Stimulated activated CD8-positive, alpha-beta memory T cell treated with anti-CD3 and anti-CD28 coated beads, Interleukin-7, amount 100 ng/mL, for 1 hour (primary cell): ENCODE measurements around the gene WNT9A.
"Not testable (repeated sequence)": the region's sequence is repeated elsewhere in the genome, so short reads cannot be mapped to it uniquely, and the experiment has no call there.

Experiments used
- DNase-seq, 2 donors: peaks; one replicate each; pipeline ENCODE4 v3.0.0-alpha.2; 2020; ENCODE audit warnings: low read depth in 2 of 2

Gene WNT9A

DNA sequence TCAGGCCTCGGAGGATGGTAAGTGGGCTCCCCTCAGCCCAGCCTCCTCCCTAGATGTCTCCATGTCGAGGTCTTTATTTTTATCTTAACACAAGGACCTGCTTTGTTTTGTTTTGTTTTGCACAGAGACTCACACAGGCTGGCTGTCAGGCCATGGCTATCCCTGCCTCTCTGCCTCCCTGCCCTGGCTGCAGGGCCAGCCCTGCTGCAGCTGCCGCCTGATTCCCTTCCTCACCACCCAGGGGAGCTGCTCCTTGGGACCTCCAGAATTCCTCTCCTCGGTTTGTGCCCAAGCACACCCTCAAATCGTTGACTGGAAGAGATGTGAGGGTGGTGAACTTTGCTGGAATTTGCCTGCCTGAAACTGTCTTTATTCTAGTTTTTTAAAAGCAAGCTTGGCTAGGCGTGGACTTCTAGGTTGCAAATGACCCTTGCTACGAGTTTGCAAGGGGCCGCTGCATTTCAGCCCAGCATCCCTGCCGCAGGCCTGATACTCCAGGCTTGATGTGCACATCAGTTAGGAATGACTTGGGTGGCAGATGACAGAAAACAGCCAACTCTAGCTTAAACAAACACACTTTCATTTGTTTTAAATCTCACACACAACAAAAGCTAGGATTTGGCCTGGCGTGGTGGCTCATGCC lies 37.1 kb downstream of the WNT9A start:
- DNase-seq, result no peak

DNA sequence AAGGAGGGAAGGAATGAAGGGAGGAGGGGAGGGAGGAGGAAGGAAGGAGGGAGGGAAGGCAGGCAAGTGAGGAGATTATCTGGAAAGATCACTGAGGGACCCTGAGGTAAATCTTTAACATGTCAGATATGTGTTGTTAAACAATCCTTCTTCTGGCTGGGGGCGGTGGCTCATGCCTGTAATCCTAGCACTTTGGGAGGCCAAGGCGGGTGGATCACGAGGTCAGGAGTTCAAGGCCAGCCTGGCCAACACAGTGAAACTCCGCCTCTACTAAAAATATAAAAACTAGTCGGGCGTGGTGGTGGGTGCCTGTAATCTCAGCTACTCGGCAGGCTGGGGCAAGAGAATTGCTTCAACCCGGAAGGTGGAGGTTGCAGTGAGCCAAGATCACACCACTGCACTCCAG lies 37.8 kb downstream of the WNT9A start:
- not testable (repeated sequence) for DNase-seq

DNA sequence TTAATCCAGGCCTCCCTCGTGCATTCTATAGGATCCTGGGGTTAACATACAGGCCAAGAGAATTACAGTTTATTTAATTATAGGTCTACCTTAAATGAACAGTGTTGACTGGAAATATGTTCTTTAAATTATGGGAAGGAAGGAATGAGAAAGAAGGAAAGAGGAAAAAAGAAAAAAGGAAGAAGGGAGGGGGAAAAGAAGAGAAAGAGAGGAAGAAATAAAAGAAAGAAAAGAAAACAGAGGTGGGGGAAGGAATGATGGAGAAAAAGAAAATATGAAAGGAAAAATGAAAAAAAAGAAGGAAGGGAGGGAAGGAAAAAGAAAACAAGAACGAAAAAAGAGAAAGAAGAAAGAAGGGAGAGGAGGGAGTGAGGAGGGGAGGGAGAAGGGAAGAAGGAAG lies 38.5 kb downstream of the WNT9A start:
- no peak for DNase-seq

DNA sequence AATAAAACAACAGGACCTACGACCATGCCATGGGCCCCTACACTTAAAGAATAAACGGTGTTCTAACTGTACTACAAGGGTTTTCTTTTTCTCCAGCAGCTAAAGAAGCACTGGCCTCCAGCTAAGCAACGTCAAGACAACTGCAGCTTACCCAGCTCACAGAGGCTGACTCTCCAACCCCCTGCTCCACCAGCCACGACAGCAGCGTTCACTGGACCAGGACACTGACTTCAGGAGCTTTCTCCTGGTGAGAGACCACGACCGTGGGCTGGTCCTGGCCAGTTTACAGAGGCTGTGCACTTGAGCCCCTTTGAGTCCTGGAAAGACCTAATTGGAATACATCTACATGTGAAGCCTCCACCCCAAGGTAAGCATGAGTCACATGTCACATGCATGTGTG lies 39.4 kb downstream of the WNT9A start:
- DNase-seq, result no peak

DNA sequence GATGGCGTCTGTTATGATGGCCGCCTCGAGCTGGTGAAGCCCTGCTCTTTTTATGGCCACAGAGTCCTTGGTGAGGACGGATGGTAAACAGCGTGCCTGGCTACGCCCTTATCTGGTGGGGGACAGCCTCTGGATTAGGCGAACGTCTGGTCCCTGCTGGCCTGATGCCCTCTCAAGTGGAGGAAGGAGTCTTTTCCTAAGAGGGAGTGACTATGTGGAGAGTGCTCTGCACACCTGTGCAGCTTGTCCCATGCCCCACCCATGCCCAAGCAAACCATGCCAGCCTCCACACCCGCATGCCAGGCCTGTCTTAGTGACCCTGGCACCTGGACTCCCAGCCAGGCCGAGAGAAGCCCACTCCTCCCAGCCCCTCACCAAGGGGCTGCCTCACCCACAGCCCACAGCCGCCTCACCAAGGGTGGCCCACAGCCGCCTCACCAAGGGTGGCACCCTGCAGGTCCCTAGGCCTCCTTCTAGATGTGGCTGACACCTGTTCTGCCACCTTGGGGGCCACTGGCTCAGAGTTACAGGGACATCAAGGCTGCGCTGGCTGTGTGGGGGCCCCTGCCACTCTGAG lies 40.2 kb downstream of the WNT9A start:
- no peak for DNase-seq

DNA sequence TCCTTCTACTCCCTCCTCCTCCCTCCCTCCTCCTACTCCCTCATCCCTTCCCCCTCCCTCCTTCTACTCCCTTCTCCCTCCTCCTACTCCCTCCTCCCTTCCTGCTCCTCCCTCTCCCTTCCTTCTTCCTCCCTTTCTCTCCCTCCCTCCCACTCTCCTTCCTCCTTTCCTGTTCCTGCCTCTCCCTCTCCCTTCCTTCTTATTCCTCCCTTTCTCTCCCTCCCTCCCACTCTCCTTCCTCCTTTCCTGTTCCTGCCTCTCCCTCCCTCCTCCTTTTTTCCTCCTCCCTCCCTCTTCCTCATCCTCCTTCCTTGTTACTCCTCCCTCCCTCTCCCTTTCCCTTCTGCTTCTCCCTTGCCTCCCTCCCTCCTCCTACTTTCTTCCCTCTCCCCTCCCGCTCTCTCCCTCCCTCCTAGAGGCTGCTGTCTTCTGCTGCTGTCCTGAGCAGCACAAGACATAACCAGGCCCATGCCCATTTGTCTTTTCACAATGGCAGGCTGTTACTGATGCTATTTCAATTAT lies 41.1 kb downstream of the WNT9A start:
- DNase-seq, result no peak

DNA sequence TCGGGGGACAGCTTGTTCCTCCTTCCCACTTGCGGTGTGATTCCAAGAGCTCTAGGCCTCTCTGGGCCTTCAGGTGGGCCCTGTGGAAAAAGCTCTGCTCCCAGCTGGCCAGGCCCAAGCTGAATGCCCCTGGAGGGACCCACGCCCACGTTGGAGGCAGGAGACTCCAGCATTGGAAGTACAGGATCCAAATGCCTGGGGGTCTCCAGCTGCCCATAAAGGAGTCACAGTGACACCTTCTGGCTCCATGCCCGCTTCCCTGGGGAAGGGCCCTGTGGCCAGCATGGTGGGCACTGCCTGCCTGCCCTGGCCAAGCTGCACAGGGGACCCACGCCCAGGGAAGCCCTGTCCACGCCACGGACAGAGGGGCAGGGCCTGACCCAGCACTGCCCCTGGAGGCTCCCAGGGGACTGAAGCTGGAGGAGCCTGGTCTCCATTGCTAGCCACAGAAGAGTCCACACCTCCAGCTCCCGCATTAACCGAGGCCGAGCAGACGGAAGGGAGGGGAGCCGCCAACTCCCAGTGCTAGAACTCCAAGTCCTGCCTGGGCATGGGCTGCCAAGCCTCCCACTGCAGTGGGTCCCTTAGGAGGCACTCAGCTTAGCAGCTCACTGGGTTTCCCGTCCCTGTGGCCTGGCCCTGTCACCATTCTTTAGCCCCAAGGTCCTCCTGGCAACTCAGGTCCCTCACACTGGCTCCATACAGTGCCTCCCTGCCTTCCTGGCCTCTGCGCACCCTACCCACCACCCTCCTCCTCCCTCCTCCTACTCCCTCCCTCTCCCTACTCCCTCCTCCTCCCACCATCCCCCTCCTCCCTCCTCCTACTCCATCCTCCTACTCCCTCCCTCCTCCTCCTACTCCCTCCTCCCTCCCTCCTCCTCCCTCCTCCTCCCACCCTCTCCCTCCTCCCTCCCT lies 41.9 kb downstream of the WNT9A start:
- no peak for DNase-seq

DNA sequence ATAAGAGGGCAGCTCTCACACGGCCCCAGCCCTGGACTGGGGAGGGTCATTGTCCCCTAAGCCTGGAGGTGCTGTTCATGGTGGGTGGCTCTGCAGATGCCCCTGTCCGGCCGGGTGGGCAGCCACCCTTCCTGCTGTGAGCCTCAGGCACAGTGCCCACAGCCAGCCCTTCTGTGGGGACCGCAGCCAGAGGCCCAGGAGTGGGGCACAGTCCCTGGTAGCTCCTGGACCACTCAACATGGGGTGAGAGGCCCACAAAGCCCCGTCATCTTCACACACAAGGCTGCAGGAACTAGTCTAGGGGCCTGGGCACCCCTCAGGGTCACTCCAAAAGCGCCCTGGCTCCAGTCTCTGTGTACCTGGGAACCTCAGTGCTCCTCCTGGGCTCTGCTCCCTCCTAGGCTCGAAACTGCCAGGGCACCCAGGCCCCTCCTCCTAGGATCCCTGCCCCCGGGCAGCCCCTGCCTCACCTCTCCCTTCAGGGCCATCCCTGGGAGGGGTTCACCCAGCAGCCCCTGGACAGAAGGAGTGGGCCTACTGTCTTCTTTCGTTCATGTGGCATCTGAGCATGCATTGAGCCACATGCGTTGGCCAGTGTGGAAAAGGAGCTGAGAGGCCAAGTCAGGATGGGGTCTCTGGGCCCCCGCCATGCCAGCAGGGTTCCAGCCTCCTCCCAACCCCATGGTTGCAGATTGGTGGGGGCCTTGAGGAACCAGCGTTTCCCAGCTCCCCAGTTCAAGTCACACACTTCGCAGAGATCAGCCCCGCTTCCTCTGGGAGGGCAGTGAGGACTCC lies 43.0 kb downstream of the WNT9A start:
- no peak for DNase-seq

DNA sequence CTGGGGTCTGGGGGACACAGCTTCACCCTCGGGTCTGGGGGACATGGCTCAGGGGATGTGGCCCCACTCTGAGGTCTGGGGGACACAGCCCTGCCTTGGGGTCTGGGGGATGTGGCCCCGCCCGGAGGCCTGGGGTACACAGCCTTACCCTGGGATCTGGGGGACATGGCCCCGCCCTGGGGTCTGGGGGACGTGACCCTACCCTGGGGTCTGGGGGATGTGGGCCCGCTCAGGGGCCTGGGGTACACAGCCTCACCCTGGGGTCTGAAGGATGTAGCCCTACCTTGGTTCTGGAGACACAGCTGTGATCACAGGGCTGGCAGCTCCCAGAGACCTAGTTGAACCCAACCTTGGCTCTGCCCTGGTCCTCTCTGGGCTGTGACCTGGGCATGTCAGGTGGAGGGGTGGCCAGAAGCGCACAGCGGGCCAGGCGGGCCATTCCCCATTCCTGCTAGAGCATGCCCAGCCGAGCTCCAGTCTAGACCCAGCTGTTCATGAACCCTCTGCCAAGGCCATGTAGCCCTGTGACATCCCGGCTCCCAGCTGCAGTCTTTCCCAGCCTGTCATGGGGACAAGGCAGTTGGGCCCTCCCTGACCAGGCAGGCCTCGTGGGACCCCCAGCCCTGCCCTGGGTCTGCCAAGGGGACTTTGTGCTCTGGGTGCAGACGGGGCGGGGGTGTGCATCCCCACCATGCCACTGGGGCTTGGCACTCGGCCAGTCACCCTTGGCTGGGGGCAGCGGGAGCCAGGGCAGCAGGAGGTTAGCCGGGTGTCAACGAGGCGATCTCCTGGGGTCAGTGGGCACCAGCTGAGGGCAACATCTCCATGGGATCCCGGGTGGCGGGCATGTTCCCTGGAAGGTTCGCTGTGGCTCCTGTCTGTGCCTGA lies 43.9 kb downstream of the WNT9A start:
- no peak for DNase-seq

DNA sequence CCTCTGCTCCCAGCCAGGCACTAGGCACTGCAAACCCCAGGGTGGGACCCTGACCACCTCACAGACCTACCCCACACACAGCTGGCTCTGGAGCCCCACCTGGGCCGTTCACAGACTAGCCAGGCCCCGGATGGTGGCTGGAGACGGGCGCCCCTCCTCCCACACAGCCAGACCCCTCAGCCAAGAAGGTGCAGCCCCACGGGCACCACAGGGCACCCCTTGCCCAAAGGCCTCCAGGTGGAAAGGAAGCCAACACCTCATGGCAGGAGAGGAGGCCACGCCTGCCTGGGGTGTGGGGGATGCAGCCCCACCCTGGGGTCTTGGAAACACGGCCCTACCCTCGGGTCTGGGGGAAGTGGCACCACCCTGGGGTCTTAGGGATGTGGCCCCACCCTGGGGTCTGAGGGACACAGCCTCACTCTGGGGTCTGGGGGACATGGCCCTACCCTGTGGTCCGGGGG lies 44.6 kb downstream of the WNT9A start:
- DNase-seq, result no peak

DNA sequence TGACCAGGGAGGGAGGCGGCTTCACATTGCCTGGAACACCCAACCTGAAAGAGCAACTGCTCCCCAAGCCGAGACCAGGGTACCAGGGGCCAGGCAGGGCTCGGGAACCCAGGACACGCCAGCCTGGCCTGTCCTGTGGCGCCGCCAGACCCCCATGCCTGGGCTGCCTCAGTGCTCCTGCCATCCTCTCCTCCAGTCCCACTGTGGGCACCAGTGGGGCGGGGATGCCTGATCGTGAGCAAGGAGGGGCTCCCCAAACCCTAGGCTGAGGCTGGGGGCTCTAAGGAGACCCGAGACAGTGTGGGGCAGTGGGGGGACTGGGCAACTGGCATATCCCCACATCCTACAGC lies 45.1 kb downstream of the WNT9A start:
- no peak for DNase-seq

DNA sequence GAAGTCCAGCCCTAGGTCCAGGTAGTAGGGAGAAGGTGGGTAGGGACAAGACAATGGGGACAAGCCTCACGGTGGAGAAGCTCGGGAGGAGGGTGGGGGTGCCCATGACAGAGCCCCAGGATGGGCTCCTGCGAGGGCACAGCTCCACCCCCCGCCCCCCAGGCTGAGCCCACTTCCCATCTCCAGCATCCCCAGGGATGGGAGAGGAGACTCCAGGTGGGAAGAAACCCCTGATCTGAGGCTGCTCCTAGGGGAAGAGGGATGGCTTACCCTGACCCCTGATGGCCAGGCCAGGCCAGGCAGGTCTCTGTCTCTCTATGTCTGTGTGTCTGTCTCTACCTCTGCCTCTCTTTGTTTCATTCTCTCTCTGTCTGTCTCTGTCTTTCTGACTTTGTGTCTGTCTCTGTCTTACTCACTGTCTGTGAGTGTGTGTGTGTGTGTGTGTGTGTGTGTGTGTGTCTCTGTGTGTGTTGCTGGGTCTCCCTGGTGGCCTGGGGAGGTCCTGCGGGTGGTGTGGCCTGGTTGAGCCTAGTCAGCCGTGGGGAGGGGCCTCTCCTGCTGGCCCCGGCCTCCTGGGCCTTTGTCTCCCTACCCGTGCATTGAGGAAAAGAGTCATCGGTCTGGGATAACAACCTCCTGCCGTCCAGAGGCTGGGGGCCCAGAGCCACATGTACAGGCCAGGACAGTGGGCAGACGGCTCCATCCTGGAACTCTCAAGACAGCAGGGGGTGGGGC lies 45.7 kb downstream of the WNT9A start:
- no peak for DNase-seq

DNA sequence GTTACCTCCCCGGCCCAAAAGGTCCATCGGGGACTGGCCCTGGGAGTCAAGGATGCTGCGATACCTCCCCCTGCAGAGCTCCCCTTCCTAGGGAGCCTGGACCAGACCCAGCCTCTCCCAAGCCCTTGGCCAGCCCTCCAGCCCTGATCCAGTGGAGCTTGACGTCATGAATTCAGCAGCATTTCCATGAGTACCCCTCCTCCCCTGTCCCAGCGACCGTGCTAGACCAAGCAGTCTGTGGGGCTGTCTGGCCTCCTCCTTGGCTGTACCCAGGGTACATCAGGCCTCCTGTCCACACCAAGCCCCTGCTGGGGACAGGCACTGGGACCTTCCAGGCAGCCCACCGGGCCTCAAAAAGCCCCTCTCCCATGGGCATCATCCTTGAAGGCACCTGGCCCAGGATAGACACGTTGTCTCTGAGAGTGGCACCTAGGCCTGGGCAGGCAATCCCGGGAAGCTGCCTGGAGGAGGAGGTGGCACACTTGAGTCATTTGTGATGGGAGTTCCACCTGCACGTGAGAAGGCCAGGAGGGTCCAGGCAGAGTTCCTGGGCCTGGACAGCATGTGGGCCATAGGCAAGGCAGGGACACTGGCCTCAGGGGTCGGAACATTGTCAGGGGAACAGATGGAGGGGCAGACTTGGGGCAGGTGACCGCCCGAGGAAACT lies 46.4 kb downstream of the WNT9A start:
- DNase-seq, result no peak

DNA sequence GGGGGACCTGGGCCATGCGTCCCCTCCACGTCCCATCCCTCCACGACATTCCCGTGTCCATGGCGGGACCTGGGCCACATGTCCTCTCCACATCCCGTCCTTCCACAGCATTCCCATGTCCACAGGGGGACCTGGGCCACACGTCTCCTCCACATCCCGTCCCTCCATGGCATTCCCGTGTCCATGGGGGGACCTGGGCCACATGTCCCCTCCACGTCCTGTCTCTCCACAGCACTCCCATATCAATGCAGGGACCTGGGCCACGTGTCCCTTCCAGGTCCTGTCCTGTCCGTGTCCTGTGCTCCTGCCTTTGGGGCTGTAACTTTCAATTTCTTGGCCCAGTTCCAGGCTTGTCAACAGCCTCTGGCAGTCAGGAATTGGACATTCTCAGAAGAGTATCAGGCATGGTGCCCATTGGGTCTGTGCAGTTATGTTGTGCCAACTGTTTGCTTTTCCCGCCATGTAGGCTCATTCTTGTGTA lies 47.1 kb downstream of the WNT9A start:
- DNase-seq, result no peak

DNA sequence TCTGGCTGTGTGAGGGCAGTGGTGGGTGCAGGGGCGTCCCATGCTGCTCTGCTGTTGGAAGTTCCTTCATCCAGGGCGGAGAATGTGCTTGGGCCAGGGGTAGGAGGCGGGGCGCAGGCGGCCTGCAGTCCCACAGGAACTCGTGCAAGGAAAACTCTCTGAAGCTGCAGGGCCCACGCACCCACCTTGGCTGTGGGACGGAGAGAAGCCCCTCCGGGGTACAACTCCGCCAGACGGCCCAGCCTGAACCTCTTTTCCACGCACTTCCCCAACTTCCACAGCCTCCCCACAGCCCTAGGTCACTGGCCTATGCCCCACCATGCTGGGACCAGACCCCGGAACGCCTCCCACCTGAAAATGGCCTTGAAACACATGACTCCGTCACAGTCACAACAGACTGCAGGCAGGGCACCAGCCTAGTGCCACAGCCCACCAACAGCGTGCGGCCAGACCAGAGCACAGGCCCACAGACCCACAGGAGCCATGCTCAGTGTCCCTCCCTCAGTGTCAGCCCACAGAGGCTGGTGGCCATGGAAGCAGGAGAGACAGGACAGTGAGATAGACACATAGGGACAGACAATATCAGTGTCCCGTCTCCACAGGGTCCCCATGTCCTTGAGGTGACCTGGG lies 47.8 kb downstream of the WNT9A start:
- DNase-seq, result no peak

DNA sequence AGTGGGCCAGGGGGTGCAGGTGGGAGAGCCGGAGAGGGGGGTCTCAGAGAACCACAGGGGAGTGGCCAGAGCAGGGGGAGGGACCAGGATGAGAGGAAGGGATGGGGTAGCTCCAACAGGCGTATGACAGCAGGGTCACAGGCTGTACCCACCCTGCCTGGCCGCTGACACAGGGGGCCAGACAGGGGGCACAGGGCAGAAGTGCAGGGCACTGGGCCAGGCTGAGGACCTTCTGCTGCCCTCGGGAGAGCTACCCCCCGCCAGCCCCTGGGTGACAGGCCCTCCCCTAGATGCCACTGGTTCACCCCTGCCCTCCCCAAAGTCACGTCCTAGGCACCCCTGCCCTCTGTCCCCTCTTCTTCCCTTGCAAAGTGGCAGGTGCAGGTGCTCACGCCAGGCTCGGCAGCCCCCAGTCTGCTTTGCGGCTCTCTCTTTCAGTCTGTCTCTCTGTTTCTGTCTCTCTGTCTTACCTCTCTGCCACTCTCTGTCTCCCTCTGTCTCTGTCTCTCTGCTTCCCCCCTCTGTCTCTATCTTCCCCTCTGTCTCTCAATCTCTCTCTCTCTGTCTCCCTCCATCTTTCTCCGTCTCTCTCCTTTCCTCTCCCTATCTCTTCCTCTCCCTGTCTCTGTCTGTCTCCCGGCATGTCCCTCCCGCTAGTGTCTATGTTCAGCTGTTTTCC lies 48.5 kb downstream of the WNT9A start:
- no peak for DNase-seq

DNA sequence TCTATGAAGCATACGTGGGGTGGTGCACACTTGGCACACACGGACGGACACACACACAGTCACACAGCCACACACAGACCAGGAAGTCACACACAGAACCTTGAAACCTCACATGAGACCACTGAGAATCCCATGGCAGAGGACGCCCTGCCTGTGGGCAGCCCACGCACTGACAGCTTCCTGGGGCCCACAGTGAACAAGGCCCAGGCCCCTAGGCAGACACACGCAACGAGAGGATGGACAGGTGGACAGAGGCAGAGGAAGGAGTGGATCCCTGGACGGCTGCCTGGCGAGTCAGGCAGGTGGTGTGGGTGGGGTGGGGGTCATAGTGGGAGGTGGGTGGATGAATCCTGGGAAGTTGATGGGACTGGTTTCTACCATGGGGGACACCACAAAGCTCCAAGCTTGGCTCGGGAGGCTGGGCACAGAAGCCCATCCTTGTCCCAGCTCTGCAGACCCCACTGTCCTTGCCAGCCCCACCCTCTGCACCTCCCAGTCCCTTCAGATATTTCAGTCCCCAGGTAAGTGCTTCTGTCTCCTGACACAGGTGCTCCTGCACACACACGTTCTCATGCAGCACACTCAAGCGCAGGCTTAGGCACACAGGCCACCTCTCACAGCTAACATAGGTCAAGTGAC lies 49.1 kb downstream of the WNT9A start:
- DNase-seq, result no peak
